Stimulated activated effector memory CD8-positive, alpha-beta T cell treated with anti-CD3 and anti-CD28 coated beads, Interleukin-12 subunit alpha, Interleukin-12 subunit beta, amount 100 ng/mL, for 72 hours (primary cell): Measurements from ENCODE around the gene ST6GAL1.

Source experiments
- ATAC-seq: fragments of 150-1000 bp; cut with Tn5 transposase; 2 replicates; pipeline ENCODE4 v1.10.0; 2021
- DNase-seq, 2 donors: peaks; one replicate each; pipeline ENCODE4 v3.0.0; 2021 to 2022; ENCODE audit warnings: low spot score in 2 of 2
- H3K27ac Mint-ChIP-seq: one replicate; pipeline ENCODE4 v1.8.0; 2022; ENCODE audit warnings: mild to moderate bottlenecking, mixed read lengths
- H3K36me3 Mint-ChIP-seq: one replicate; pipeline ENCODE4 v1.8.0; 2022; ENCODE audit warnings: mild to moderate bottlenecking, mixed read lengths
- H3K4me1 Mint-ChIP-seq: one replicate; pipeline ENCODE4 v1.8.0; 2022; ENCODE audit warnings: mixed read lengths
- H3K4me3 Mint-ChIP-seq: one replicate; pipeline ENCODE4 v1.8.0; 2022; ENCODE audit warnings: mild to moderate bottlenecking, mixed read lengths
- H3K9me3 Mint-ChIP-seq: one replicate; pipeline ENCODE4 v1.8.0; 2022; ENCODE audit warnings: mixed read lengths

ST6GAL1 gene

GRCh38 chr3:187062526-187063177 is 132.3 kb downstream of the ST6GAL1 start:
- Mint-ChIP-seq H3K4me3 (no peak overlapping the region), H3K4me1 (peaks cover 65% of the 10 kb centered on the region), H3K36me3 (peaks cover 92% of the 10 kb centered on the region), H3K9me3 (no peaks in the 10 kb centered on the region), H3K27ac (peak overlapping the region; percentile 16)
- ATAC-seq (no peak), DNase-seq (peak in 1 of 2 donors; percentile 10)

- peak in 1 of 2 donors; percentile 44 for DNase-seq
- no peak overlapping the region for H3K4me3 Mint-ChIP-seq
- peak; percentile 53 for ATAC-seq
Measured at GRCh38 chr3:187063286-187064121, 133.2 kb downstream of the ST6GAL1 start.

DNA sequence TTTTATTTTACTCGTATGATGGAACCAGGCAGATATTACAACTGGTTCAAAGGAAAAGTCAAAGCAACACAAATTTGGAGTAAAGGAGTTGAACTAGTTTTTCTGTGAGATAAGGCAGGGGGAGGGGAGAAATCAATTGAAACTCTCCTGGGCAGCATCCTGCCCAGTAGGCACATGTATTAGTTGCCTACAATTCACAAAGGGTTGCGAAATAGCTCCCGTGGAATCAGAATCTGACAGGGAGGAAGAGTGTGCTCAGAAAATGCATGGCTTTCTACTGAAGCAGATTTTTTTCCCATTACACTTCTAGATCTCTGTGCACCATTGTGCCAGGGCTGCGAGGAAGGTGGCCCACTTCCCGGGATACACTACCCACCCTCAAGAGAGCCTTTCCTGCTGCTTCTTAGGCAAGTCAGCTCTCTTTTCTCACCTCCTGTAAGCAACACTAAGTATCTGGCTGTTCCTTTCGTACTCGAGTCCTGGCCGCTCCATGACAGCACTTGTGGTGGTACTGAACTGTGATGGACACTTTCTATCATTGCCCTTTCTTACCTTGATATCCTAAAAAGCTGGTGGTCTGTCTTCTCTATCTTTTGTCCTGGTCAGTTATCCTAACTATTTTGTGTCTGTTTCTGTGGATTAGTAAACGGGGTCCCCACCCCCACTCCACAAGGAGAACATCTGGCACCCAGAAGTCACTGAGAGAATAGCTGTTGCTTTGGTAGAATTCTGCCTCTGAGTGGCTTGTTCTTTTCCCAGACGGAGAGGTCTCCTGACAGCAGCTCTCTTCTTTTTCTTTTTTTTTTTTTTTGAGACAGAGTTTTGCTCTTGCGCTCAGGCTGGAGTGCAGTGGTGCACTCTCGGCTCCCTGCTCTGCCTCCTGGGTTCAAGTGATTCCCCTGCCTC is 134.1 kb downstream of the ST6GAL1 start:
- Mint-ChIP-seq H3K27ac (peak overlapping the region; percentile 16), H3K4me3 (no peak overlapping the region), H3K4me1 (peaks cover 62% of the 10 kb centered on the region), H3K36me3 (peaks cover 92% of the 10 kb centered on the region), H3K9me3 (no peaks in the 10 kb centered on the region)
- no peak for DNase-seq
- no peak for ATAC-seq

More at GRCh38 chr3:187063286-187064121, 133.2 kb downstream of the ST6GAL1 start:
- Mint-ChIP-seq H3K9me3 (no peaks in the 10 kb centered on the region), H3K36me3 (peaks cover 92% of the 10 kb centered on the region), H3K27ac (peak overlapping the region; percentile 16), H3K4me1 (peaks cover 65% of the 10 kb centered on the region)

DNA sequence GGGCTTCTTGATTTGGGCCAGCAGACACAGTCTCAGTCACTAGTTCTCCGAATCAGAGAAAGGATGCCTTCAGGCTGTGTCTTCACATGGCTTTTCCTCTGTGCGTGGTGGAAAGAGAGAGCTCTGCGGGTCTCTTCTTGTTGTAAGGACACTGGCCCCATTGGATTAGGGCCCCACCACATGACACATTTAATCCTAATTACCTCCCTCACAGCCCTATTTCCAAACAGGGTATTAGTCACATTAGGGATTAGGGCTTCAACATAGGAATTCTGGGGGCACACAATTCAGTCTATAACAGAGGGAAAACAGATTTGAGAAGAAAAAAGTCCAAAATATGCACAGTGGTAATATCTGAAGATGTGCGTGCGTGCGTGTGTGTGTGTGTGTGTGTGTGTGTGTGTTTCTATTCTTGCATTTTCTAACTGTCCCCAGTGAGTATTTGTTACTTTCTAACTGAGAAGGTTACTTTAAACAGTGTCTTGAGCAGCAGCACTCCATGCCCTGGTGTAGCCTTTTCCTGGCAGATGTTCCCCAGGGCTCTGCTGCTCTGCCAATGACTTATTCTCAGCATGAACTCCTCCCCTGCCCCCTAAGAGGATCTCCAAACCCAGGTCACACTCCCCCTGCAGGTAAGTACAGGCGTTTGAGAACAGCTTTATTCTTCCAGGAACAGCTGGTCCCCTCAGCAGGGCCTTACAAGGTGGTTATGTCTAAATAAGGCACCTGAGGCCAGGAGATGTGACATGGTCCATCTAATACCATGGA is 136.1 kb downstream of the ST6GAL1 start:
- ATAC-seq (peak; percentile 85), DNase-seq (peak; percentile 12 to 57)
- peaks cover 92% of the 10 kb centered on the region for H3K36me3 Mint-ChIP-seq
- H3K4me3 Mint-ChIP-seq, result no peak overlapping the region
- H3K9me3 Mint-ChIP-seq, result no peaks in the 10 kb centered on the region
- peaks cover 61% of the 10 kb centered on the region for H3K4me1 Mint-ChIP-seq
- H3K27ac Mint-ChIP-seq, result peak overlapping the region; percentile 71

- no peak for DNase-seq
- Mint-ChIP-seq H3K4me3 (no peak overlapping the region), H3K36me3 (peaks cover 92% of the 10 kb centered on the region), H3K4me1 (peaks cover 41% of the 10 kb centered on the region), H3K27ac (peak overlapping the region; percentile 71), H3K9me3 (no peaks in the 10 kb centered on the region)
- no peak for ATAC-seq
Measured at GRCh38 chr3:187068787-187069186, 138.5 kb downstream of the ST6GAL1 start.

GRCh38 chr3:187069857-187070516 is 139.7 kb downstream of the ST6GAL1 start:
- ATAC-seq (no peak), DNase-seq (no peak)
- Mint-ChIP-seq H3K9me3 (no peaks in the 10 kb centered on the region), H3K27ac (peak overlapping the region; percentile 71), H3K4me1 (peaks cover 29% of the 10 kb centered on the region), H3K36me3 (peaks cover 92% of the 10 kb centered on the region), H3K4me3 (no peak overlapping the region)

- Mint-ChIP-seq H3K9me3 (no peaks in the 10 kb centered on the region), H3K4me1 (peaks cover 14% of the 10 kb centered on the region), H3K4me3 (no peak overlapping the region), H3K27ac (no peak overlapping the region), H3K36me3 (peaks cover 100% of the 10 kb centered on the region)
- no peak for ATAC-seq
- DNase-seq, result no peak
Measured at GRCh38 chr3:187072102-187072501, 141.8 kb downstream of the ST6GAL1 start.

GRCh38 chr3:187072511-187072910 is 142.2 kb downstream of the ST6GAL1 start:
- no peak overlapping the region for H3K4me3 Mint-ChIP-seq
- H3K4me1 Mint-ChIP-seq, result peaks cover 14% of the 10 kb centered on the region
- no peak overlapping the region for H3K27ac Mint-ChIP-seq
- H3K9me3 Mint-ChIP-seq, result no peaks in the 10 kb centered on the region
- H3K36me3 Mint-ChIP-seq, result peaks cover 100% of the 10 kb centered on the region
- DNase-seq (no peak), ATAC-seq (no peak)

GRCh38 chr3:187073581-187074098 is 143.3 kb downstream of the ST6GAL1 start:
- peaks cover 100% of the 10 kb centered on the region for H3K36me3 Mint-ChIP-seq
- H3K27ac Mint-ChIP-seq, result peak overlapping the region; percentile 79
- DNase-seq (no peak), ATAC-seq (no peak)
- peaks cover 14% of the 10 kb centered on the region for H3K4me1 Mint-ChIP-seq
- H3K9me3 Mint-ChIP-seq, result no peaks in the 10 kb centered on the region
- H3K4me3 Mint-ChIP-seq, result no peak overlapping the region

- Mint-ChIP-seq H3K36me3 (peaks cover 96% of the 10 kb centered on the region), H3K9me3 (no peaks in the 10 kb centered on the region), H3K27ac (peak overlapping the region; percentile 79), H3K4me3 (no peak overlapping the region), H3K4me1 (peaks cover 8% of the 10 kb centered on the region)
- no peak for DNase-seq
- ATAC-seq, result no peak
Measured at GRCh38 chr3:187074846-187075245, 144.5 kb downstream of the ST6GAL1 start.

DNA sequence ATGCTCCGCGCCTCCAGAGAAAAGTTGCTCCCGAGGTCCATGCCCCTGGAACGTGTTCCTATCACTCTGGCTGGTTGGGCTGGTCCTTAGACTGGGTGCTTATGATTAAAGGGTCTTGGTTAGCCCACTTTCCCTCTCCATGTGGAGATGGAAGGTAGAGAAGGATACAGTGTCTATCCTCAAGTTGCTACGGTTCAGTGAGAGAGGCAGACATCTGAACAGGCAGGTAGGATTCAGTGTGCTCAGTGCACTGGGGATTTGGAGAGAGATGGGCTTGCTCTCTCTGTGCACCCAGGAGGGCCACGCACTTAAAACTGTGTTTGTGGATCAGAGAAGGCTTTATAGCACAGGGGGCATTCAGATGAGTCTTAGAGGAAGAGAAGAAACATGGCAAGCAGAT is 146.0 kb downstream of the ST6GAL1 start:
- Mint-ChIP-seq H3K4me1 (no peaks in the 10 kb centered on the region), H3K4me3 (no peak overlapping the region), H3K36me3 (peaks cover 82% of the 10 kb centered on the region), H3K27ac (peak overlapping the region; percentile 79), H3K9me3 (no peaks in the 10 kb centered on the region)
- ATAC-seq, result no peak
- DNase-seq, result peak in 1 of 2 donors; percentile 42

- no peaks in the 10 kb centered on the region for H3K9me3 Mint-ChIP-seq
- H3K4me1 Mint-ChIP-seq, result no peaks in the 10 kb centered on the region
- peaks cover 74% of the 10 kb centered on the region for H3K36me3 Mint-ChIP-seq
- no peak overlapping the region for H3K4me3 Mint-ChIP-seq
- no peak for ATAC-seq
- H3K27ac Mint-ChIP-seq, result peak overlapping the region; percentile 79
- DNase-seq, result no peak
Measured at GRCh38 chr3:187077085-187077484, 146.8 kb downstream of the ST6GAL1 start.

GRCh38 chr3:187077537-187077936 is 147.2 kb downstream of the ST6GAL1 start:
- no peak for ATAC-seq
- Mint-ChIP-seq H3K27ac (peak overlapping the region; percentile 29), H3K9me3 (no peaks in the 10 kb centered on the region), H3K4me3 (no peak overlapping the region), H3K4me1 (no peaks in the 10 kb centered on the region), H3K36me3 (peaks cover 70% of the 10 kb centered on the region)
- DNase-seq, result no peak
